Coronary artery (tissue), 2 donors: ENCODE measurements around the gene C2CD4C.

Experiments used
- DNase-seq: peaks from one replicate; pipeline ENCODE4 v3.0.0-alpha.2; 2017; ENCODE audit warnings: low spot score
- H3K27ac ChIP-seq, 2 donors: fragments of 200-600 bp; sonication (generic); one replicate each; pipeline ENCODE4 v1.5.1; 2016 to 2019
- H3K4me3 ChIP-seq: fragments of 200-600 bp; sonication (generic); 2 replicates; pipeline ENCODE4 v1.5.1; 2016; ENCODE audit warnings: mild to moderate bottlenecking, moderate library complexity
- TF ChIP-seq, protein P1 (sequence below): fragments of 200-600 bp; sonication (generic); IDR thresholded peaks from one replicate; pipeline ENCODE4 v1.5.1; 2019; ENCODE audit warnings: antibody characterized with exemption

Gene C2CD4C

DNA sequence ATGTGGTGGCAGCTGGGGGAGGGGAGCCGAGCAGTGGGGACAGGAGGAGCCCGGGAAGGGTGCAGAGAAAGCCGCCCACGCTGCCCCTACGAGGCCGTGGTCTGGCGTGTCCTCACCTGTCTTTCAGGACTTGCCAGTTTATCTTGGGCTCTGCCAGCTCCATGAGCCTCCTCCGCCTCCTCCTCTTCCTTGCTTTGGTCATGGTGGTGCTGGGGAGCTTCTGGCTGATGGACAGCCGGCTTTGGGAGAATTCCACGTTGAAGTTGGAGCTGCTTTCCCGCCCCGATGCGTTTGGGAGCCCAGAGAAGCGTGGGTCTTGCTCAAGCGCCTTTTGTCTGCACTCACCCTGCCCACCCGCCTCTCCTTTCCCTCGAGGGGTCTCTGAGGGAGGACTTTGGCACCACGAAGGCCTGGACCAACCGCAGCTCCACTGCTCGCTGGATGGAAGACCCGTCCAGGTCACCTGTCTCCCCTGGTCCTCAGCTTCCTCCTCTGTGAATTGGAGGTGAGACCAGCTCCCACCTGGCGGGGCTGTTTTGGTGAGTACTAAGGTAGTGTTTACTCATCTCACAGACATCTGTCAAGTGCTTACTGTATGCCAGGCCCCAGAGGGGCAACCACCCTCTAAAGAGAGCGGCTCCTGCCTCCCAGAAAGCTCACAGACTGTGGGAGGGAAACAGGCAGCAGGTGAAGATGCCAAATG lies 34.6 kb downstream of the C2CD4C start:
- peak; percentile 9 for DNase-seq
- Histone ChIP-seq H3K27ac (no peak overlapping the region), H3K4me3 (no peak overlapping the region)
- TF ChIP-seq, protein P1, sequence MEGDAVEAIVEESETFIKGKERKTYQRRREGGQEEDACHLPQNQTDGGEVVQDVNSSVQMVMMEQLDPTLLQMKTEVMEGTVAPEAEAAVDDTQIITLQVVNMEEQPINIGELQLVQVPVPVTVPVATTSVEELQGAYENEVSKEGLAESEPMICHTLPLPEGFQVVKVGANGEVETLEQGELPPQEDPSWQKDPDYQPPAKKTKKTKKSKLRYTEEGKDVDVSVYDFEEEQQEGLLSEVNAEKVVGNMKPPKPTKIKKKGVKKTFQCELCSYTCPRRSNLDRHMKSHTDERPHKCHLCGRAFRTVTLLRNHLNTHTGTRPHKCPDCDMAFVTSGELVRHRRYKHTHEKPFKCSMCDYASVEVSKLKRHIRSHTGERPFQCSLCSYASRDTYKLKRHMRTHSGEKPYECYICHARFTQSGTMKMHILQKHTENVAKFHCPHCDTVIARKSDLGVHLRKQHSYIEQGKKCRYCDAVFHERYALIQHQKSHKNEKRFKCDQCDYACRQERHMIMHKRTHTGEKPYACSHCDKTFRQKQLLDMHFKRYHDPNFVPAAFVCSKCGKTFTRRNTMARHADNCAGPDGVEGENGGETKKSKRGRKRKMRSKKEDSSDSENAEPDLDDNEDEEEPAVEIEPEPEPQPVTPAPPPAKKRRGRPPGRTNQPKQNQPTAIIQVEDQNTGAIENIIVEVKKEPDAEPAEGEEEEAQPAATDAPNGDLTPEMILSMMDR: no peak

DNA sequence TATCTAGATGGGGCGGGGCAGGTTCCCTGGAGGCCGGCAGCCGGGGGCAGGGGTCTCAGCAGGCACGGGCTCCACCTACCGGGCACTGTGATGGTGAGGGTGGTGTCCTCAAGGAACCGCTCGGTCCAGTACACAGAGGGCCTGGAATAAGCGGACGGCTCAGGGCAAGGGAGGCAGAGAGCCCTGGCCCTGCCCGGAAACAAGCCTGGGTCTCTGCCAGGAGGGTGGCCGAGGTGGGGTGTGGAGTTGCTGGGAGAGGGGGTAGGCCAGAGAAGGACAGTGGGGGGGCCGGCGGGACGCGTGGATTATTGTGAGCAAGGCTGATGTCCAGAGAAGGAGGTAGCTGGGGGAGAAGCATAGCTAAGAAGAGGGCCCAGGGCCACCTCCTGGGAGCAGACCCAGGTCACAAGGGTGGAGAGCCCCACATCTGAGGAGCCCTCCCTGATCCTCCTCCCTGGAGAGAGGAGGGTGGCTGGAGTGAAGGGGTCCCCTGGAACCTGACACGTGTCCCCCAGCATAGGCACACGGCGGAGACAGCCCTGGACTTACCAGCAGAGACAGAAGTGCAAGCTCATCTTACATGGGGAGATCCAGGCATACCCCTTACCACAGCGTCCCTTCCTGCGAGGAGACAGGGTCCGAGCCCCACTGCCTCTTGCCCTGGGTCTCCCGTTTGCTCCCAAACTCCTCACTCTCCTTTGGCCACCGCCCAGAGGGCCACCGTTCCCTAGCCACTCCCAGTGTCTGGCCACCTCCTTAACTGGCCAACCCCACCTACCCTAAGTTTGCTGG lies 35.4 kb downstream of the C2CD4C start:
- DNase-seq: peak; percentile 63
- TF ChIP-seq, protein P1: no peak
- Histone ChIP-seq H3K4me3 (no peak overlapping the region), H3K27ac (no peak overlapping the region)

DNA sequence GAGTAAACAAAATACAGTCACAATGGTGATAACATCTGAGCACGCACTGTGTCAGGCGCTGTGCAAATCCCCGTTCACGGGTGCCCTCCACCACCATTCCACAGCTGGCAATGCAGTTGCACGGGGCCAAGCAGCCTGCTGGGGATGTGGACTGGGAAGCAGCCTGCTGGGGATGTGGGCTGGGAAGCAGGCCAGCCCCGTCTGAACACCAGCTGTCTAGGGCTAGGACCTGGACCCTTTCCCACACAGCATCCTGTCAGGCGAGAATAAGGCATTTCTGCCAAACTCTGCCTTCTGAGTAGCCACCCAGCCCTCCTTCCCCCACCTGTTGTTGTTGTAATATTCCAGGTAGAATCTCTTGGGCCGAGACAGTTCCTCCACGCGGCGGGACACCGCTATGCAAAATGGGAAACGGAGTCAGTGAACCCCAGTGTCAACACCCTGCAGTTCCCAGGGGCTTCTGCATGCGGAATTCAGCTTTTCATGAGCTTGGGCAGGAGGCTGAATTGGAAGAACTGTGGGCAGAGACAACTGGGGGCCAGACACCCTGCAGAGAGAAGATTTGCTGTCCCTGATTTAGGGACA lies 36.5 kb downstream of the C2CD4C start:
- no peak overlapping the region for H3K4me3 ChIP-seq
- no peak overlapping the region for H3K27ac ChIP-seq
- TF ChIP-seq, protein P1: no peak
- DNase-seq: no peak

DNA sequence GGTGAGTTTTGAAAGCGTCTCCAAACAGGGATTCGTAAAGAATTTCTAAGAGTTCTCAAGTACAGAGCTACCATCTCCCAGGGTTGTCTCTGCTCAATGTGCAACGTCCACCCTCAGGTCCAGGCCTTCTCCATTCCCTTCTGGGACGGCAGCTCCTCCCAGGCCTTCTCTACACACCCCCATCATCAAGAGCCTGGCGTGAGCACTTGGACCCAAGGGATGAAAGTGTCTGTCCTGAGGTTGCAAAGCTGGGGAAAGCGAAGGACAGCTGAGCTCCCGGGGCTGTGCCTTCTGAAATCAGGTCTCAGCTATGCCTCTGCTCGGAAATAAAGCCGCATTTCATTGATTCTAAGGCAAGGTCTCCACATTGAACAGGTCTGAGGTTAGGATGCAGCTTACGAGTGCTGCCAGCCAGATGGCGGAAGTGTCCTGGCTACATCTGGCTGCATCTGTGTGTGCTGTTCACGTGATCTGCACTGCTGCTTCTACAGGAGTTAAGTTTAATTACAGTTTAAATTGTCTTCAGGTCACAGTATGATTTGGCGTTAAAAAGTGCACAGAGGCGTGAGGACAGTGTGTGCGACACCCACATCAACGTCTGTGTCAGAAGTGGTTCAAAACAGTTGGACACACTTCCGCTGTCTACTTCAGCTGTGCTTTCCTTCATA lies 37.3 kb downstream of the C2CD4C start:
- Histone ChIP-seq H3K4me3 (no peak overlapping the region), H3K27ac (no peak overlapping the region)
- TF ChIP-seq, protein P1: no peak
- DNase-seq: peak; percentile 55

DNA sequence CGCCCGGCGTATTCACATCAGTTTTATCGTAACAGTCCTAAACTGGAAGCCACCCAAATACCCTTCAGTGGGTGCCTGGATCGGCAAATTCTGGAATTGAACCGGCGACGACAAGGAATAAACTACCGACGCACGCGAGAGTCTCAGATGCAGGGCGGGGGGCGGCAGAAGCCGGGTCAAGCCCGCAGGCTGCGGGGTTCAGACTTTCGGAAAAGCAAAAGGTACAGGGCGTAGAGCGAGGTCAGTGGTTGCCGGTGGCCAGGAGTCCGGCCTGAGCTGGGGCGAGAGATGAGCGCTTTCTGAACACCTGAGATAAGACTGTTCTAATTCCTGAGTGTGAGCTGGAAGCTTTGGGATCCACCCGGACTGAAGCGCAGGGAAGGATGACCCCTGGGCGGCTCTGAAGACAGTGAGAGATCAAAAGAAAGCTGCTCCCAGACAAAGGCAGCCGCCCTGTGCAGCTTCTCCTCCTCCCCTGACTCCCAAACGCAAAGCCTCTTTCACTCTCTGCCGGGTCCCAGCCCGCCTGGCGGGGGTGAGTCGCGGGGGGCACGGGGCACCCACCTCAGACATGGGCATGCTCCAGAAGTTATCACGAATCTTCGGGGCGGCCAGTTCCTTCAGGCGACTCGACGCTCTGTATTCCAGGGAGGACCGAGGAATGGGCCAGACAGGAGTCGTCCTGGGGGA lies 38.2 kb downstream of the C2CD4C start:
- DNase-seq: peak; percentile 45
- TF ChIP-seq, protein P1: no peak
- Histone ChIP-seq H3K27ac (no peak overlapping the region), H3K4me3 (no peak overlapping the region)

DNA sequence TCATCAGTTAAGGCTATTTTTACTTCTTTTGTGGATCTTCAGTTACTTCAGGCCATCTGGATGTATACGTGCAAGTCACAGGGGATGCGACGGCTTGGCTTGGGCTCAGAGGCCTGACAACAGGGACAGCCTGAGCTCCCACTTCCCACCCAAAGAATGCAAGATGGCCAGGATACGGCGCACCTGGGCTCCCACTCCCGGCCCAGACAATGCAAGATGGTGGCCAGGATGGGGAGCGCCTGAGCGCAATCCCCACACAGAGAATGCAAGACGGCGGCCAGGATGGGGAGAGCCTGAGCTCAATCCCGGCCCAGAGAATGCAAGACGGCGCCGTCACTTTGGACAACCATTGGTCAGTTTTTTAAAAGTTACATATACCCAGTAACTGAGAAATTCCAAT lies 39.1 kb downstream of the C2CD4C start:
- peak; percentile 61 for DNase-seq
- no peak overlapping the region for H3K27ac ChIP-seq
- no peak overlapping the region for H3K4me3 ChIP-seq
- TF ChIP-seq, protein P1: no peak
